AG09319 (cell line): Measurements from ENCODE around the gene SH2D4B.

Experiments
- DNase-seq: peaks from one replicate; pipeline ENCODE4 v3.0.0-alpha.2; 2010; ENCODE audit warnings: low read depth; ENCODE audit errors: extremely low read depth
- CTCF ChIP-seq: IDR thresholded peaks from 2 replicates; pipeline ENCODE4 v1.5.1; 2011; ENCODE audit warnings: low read depth, mild to moderate bottlenecking, inconsistent platforms, low read length, moderate library complexity

The SH2D4B gene

GRCh38 chr10:80600256-80600655 is 62.6 kb downstream of the SH2D4B start:
- no peak for TF ChIP-seq CTCF
- DNase-seq = no peak

GRCh38 chr10:80602881-80603280 is 65.2 kb downstream of the SH2D4B start:
- no peak for TF ChIP-seq CTCF
- DNase-seq = no peak

- no peak for TF ChIP-seq CTCF
- no peak for DNase-seq
Measured at GRCh38 chr10:80603516-80603915, 65.8 kb downstream of the SH2D4B start.

GRCh38 chr10:80608706-80609105 is 71.0 kb downstream of the SH2D4B start:
- TF ChIP-seq CTCF = no peak
- DNase-seq = no peak

GRCh38 chr10:80609331-80609730 is 71.6 kb downstream of the SH2D4B start:
- TF ChIP-seq CTCF = no peak
- DNase-seq = no peak

- no peak for TF ChIP-seq CTCF
- DNase-seq = no peak
Measured at GRCh38 chr10:80611481-80612185, 73.9 kb downstream of the SH2D4B start.

GRCh38 chr10:80612261-80612660 is 74.6 kb downstream of the SH2D4B start:
- DNase-seq = no peak
- no peak for TF ChIP-seq CTCF
